Brain microvascular endothelial cell (primary cell): Measurements from ENCODE around the gene AATF.
A peak's percentile ranks its signal among the peaks of the same experiment; 100 is the strongest.

Source experiments
- DNase-seq: peaks from one replicate; pipeline ENCODE4 v3.0.0-alpha.2; 2020
- H3K27ac ChIP-seq: fragments of 250-450 bp; sonication (Bioruptor Pico); 2 replicates; pipeline ENCODE4 v1.5.1; 2020; ENCODE audit warnings: mild to moderate bottlenecking, moderate library complexity
- H3K27me3 ChIP-seq: fragments of 250-450 bp; sonication (Bioruptor Pico); replicated peaks from 2 replicates; pipeline ENCODE4 v1.5.1; 2020; ENCODE audit warnings: mild to moderate bottlenecking
- H3K36me3 ChIP-seq: fragments of 250-450 bp; sonication (Bioruptor Pico); replicated peaks from 2 replicates; pipeline ENCODE4 v1.5.1; 2020; ENCODE audit warnings: mild to moderate bottlenecking
- H3K4me3 ChIP-seq: 2 replicates; pipeline ENCODE4 v1.5.1; 2011; ENCODE audit warnings: low read depth, mild to moderate bottlenecking, control low read depth, low read length, moderate library complexity
- in situ Hi-C: cut with HindIII; loops from 2 replicates; pipeline ENCODE4 v1.10.0; 2017; ENCODE audit warnings: low sequenced_read_pairs, low pct_ligation_motif_present
- TF ChIP-seq, protein P1 (sequence below): IDR thresholded peaks from 2 replicates; pipeline ENCODE4 v1.5.1; 2011; ENCODE audit warnings: low read depth, mild to moderate bottlenecking, moderate library complexity, low read length, control low read depth, inconsistent platforms; ENCODE audit errors: missing control alignments

Gene AATF, protein sequence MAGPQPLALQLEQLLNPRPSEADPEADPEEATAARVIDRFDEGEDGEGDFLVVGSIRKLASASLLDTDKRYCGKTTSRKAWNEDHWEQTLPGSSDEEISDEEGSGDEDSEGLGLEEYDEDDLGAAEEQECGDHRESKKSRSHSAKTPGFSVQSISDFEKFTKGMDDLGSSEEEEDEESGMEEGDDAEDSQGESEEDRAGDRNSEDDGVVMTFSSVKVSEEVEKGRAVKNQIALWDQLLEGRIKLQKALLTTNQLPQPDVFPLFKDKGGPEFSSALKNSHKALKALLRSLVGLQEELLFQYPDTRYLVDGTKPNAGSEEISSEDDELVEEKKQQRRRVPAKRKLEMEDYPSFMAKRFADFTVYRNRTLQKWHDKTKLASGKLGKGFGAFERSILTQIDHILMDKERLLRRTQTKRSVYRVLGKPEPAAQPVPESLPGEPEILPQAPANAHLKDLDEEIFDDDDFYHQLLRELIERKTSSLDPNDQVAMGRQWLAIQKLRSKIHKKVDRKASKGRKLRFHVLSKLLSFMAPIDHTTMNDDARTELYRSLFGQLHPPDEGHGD

DNA sequence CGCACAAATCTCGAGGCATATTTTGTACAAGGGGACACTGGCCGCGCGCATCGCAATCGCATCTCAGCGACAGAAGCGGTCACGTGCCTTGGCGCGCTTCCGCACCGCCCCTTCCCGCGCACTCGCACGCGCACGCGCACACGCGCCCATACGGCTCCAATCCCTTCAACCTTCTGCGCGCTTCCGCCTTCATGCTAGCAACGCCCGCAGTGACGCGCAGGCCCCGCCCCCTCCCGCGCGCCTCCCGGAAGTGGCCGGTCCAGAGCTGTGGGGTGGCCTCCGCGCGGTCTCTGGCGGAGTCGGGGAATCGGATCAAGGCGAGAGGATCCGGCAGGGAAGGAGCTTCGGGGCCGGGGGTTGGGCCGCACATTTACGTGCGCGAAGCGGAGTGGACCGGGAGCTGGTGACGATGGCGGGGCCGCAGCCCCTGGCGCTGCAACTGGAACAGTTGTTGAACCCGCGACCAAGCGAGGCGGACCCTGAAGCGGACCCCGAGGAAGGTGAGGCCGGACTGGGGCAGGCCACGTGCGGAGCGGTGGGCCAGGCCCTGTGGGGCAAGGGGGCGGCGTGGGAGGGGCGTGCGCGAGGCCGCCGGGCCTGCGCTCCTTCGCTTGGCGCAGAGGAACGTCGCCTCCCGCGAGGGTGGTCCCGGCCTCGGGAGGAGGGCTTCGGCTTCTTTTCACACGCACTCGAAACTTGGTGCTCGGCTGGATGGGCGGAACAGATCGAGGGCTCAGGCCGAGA is at the start of gene AATF:
TSS of gene AATF (plus strand) at position 238 of the 744 bp plus-strand sequence. CDS start at position 410, 172 bp downstream.
- peak within 1 kb of the TSS; percentile 87 for H3K4me3 ChIP-seq
- TF ChIP-seq, protein P1, sequence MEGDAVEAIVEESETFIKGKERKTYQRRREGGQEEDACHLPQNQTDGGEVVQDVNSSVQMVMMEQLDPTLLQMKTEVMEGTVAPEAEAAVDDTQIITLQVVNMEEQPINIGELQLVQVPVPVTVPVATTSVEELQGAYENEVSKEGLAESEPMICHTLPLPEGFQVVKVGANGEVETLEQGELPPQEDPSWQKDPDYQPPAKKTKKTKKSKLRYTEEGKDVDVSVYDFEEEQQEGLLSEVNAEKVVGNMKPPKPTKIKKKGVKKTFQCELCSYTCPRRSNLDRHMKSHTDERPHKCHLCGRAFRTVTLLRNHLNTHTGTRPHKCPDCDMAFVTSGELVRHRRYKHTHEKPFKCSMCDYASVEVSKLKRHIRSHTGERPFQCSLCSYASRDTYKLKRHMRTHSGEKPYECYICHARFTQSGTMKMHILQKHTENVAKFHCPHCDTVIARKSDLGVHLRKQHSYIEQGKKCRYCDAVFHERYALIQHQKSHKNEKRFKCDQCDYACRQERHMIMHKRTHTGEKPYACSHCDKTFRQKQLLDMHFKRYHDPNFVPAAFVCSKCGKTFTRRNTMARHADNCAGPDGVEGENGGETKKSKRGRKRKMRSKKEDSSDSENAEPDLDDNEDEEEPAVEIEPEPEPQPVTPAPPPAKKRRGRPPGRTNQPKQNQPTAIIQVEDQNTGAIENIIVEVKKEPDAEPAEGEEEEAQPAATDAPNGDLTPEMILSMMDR = no peak
- H3K36me3 ChIP-seq = peaks cover 17% of the 10 kb centered on the region
- peak within 1 kb of the TSS; percentile 69 for H3K27ac ChIP-seq
- peak; percentile 93 for DNase-seq
- peaks cover 41% of the 10 kb centered on the region for H3K27me3 ChIP-seq
- in situ Hi-C loops = no loop called here

DNA sequence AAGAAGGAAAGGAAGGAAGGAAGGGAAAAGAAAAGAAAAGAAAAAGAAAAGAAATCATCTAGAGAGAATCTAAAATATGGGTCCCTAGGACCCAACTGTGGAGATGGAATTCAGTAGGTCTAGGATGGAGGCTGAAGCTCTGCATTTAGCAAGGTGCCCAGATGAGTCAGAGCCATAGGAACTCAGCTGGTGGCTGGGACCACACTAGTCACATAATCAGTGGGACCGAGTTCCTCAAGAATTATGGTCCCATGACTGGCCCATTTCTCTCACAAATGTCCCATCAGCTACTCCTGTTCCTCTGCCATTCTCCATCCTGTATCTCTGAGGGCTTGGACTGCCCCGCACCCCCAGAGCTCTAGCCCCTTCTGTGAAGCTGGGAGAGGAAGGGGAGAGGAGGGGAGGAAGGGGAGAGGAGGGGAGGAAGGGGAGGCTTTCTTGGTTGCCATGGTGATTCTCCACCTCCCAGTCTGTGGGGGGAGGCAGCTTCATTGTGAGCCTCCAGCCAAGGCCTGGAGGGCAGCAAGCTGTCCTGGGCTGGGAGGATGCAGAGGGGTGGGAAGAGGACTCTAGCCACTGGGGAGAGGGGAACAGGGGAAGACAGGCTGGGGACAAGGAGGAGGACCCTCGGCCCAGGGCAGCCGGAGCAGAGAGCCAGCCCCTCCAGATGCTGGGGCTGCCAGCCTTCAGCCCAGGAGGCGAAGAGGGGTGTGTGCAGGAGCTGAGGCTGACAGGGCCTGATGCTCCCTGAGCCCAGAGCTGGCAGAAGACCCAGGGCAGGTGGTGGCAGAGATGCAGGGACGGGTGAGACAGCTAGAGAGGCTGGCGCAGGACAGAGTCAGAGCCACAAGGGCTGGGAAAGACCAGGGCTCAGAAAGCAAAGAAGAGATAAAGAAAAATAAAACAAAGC is 49.2 kb upstream of the AATF start:
- no peak overlapping the region for H3K27ac ChIP-seq
- H3K36me3 ChIP-seq = no peaks in the 10 kb centered on the region
- DNase-seq = no peak
- H3K27me3 ChIP-seq = no peaks in the 10 kb centered on the region
- no peak overlapping the region for H3K4me3 ChIP-seq
- TF ChIP-seq, protein P1 = no peak
- in situ Hi-C loops = no loop called here

DNA sequence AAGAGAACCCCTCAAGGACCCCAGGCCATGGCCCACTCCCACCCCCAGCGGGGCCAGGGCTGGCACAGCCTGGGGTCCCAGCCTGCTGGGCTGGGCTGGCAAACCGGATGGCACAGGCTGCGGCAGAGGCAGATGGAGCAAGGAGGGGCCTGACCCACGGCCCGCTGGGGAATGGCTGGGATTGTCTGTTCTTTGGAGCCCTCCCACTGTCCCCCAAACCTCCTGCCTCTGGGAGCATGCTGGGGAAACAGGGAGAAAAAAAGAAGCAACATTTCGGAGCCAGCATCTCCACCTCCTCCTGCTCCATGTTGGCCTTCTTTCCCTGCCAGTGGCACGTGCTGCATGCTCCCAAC is 48.6 kb upstream of the AATF start:
- H3K27ac ChIP-seq = no peak overlapping the region
- H3K4me3 ChIP-seq = no peak overlapping the region
- DNase-seq = no peak
- H3K27me3 ChIP-seq = no peaks in the 10 kb centered on the region
- TF ChIP-seq, protein P1 = no peak
- no peaks in the 10 kb centered on the region for H3K36me3 ChIP-seq
- in situ Hi-C loops = no loop called here

DNA sequence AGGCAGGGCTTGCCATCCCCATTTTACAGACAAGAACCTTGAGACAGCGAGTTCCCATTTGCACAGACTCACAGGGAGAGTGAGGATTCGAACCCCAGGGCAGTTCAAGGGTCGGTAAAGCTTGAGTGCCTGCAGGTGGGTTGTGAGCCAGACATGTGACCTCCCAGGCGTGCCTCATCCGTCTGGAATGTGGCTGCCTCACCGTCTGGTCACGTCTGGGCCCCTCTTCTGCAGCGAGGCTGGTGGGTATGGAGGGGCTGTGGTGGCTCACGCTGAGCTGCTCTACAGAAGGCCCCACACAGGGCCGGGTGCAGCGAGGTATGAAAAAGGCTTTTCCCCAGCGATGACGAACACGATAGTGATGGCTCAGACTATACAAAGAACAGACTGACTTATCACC is 47.2 kb upstream of the AATF start:
- in situ Hi-C loops = no loop called here
- no peaks in the 10 kb centered on the region for H3K27me3 ChIP-seq
- peak; percentile 43 for DNase-seq
- no peaks in the 10 kb centered on the region for H3K36me3 ChIP-seq
- no peak overlapping the region for H3K4me3 ChIP-seq
- H3K27ac ChIP-seq = no peak overlapping the region
- TF ChIP-seq, protein P1 = no peak

DNA sequence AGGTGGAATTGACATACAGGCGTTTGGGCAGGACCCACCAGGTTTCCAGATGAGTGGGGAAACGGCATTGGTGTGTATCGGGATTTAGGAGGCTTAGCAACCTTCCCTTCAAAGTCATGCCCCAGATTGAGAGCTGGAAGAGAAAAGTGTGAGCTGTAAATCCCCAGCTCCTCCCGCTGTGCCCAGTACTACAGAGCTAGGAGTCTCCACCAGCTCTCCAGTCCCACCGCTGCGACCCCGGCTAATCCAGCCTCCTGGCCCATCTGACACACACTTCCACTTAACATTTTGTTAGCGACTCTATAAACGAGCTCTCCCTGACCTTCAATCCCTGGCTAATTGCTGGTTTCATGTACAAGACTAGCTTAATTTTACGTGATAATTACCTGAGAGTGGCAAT is 41.3 kb upstream of the AATF start:
- Histone ChIP-seq H3K4me3 (no peak overlapping the region), H3K27me3 (peaks cover 3% of the 10 kb centered on the region), H3K36me3 (no peaks in the 10 kb centered on the region), H3K27ac (no peak overlapping the region)
- TF ChIP-seq, protein P1 = no peak
- in situ Hi-C loops = no loop called here
- DNase-seq = no peak
